Chondrocyte (in vitro differentiated cells): Measurements from ENCODE around the gene ITGA8. TPM values are rescaled to one million over a fixed set of nuclear protein-coding genes. Genes with fewer than 3 reads are reported as not detected.

Source experiments
- DNase-seq: peaks from one replicate; pipeline ENCODE4 v3.0.0; 2021; ENCODE audit warnings: mixed read lengths, low spot score
- H3K27ac Mint-ChIP-seq: one replicate; pipeline ENCODE4 v1.8.0; 2021; ENCODE audit warnings: mild to moderate bottlenecking, moderate library complexity, mixed read lengths; ENCODE audit not compliant: unreplicated experiment
- H3K27me3 Mint-ChIP-seq: 2 replicates; pipeline ENCODE4 v1.8.0; 2021; ENCODE audit warnings: low read depth, mixed read lengths
- H3K36me3 Mint-ChIP-seq: 2 replicates; pipeline ENCODE4 v1.8.0; 2021; ENCODE audit warnings: low read depth, mixed read lengths
- H3K4me1 Mint-ChIP-seq: 2 replicates; pipeline ENCODE4 v1.8.0; 2021; ENCODE audit warnings: low read depth, mild to moderate bottlenecking, mixed read lengths
- H3K4me3 Mint-ChIP-seq: one replicate; pipeline ENCODE4 v1.8.0; 2021; ENCODE audit warnings: mild to moderate bottlenecking, moderate library complexity, mixed read lengths; ENCODE audit not compliant: unreplicated experiment
- H3K9me3 Mint-ChIP-seq: 2 replicates; pipeline ENCODE4 v1.8.0; 2021; ENCODE audit warnings: low read depth, mixed read lengths
- CTCF ChIP-seq: fragments of 200-600 bp; sonication (generic); IDR thresholded peaks from 2 replicates; pipeline ENCODE4 v1.5.0; 2021; ENCODE audit warnings: antibody characterized with exemption, mild to moderate bottlenecking, moderate library complexity
- total RNA-seq: library from RNA; stranded (reverse); gene quantifications from 3 replicates; pipeline ENCODE4 v1.2.1, GENCODE V29; 2021

Gene ITGA8
- total RNA-seq, 1 donor from 2014 or later = 5.6 TPM

GRCh38 chr10:15591937-15592336 lies 127.8 kb downstream of the ITGA8 start:
- Mint-ChIP-seq H3K4me3 (no peak overlapping the region), H3K4me1 (peaks cover 6% of the 10 kb centered on the region), H3K36me3 (no peaks in the 10 kb centered on the region), H3K27ac (no peak overlapping the region), H3K27me3 (no peaks in the 10 kb centered on the region), H3K9me3 (no peaks in the 10 kb centered on the region)
- TF ChIP-seq CTCF = no peak
- DNase-seq = no peak

GRCh38 chr10:15591431-15591830 lies 128.3 kb downstream of the ITGA8 start:
- no peaks in the 10 kb centered on the region for H3K36me3 Mint-ChIP-seq
- no peaks in the 10 kb centered on the region for H3K9me3 Mint-ChIP-seq
- no peak overlapping the region for H3K4me3 Mint-ChIP-seq
- H3K4me1 Mint-ChIP-seq = peaks cover 6% of the 10 kb centered on the region
- DNase-seq = no peak
- TF ChIP-seq CTCF = no peak
- H3K27ac Mint-ChIP-seq = no peak overlapping the region
- no peaks in the 10 kb centered on the region for H3K27me3 Mint-ChIP-seq

- H3K4me1 Mint-ChIP-seq = peaks cover 10% of the 10 kb centered on the region
- DNase-seq = no peak
- H3K9me3 Mint-ChIP-seq = no peaks in the 10 kb centered on the region
- no peaks in the 10 kb centered on the region for H3K27me3 Mint-ChIP-seq
- H3K27ac Mint-ChIP-seq = no peak overlapping the region
- no peak overlapping the region for H3K4me3 Mint-ChIP-seq
- TF ChIP-seq CTCF = no peak
- no peaks in the 10 kb centered on the region for H3K36me3 Mint-ChIP-seq
These were observed 130.8 kb downstream of the ITGA8 start for GRCh38 chr10:15588635-15589508.

- no peak for TF ChIP-seq CTCF
- H3K4me3 Mint-ChIP-seq = no peak overlapping the region
- H3K36me3 Mint-ChIP-seq = no peaks in the 10 kb centered on the region
- no peaks in the 10 kb centered on the region for H3K9me3 Mint-ChIP-seq
- no peak overlapping the region for H3K27ac Mint-ChIP-seq
- H3K27me3 Mint-ChIP-seq = no peaks in the 10 kb centered on the region
- H3K4me1 Mint-ChIP-seq = peaks cover 10% of the 10 kb centered on the region
- no peak for DNase-seq
These were observed 131.6 kb downstream of the ITGA8 start for GRCh38 chr10:15588151-15588550.

GRCh38 chr10:15587271-15587670 lies 132.5 kb downstream of the ITGA8 start:
- Mint-ChIP-seq H3K27ac (no peak overlapping the region), H3K27me3 (no peaks in the 10 kb centered on the region), H3K36me3 (no peaks in the 10 kb centered on the region), H3K4me1 (peaks cover 10% of the 10 kb centered on the region), H3K9me3 (no peaks in the 10 kb centered on the region), H3K4me3 (no peak overlapping the region)
- no peak for DNase-seq
- TF ChIP-seq CTCF = no peak
